Measurements from ENCODE around the gene KCNK1. TPM values are rescaled to one million over a fixed set of nuclear protein-coding genes. Genes with fewer than 3 reads are reported as not detected.
"Not testable (repeated sequence)": the region's sequence is repeated elsewhere in the genome, so short reads cannot be mapped to it uniquely, and the experiment has no call there.

KCNK1 gene
- polyA plus RNA-seq, 1 experiment: 0.66 TPM

GRCh38 chr1:233668725-233669294 lies 54.9 kb downstream of the KCNK1 start:
- DNase-seq (ENCODE audit: low read depth, low spot score): no peak
- Histone ChIP-seq H3K9me3 (ENCODE audit: control insufficient read depth, insufficient read depth, low read length) (peaks cover 15% of the 10 kb centered on the region), H3K4me3 (ENCODE audit: low read depth, low read length) (no peak overlapping the region), H3K27me3 (ENCODE audit: control insufficient read depth, insufficient read depth, low read length) (no peaks in the 10 kb centered on the region), H3K27ac (ENCODE audit: low read depth, low read length) (no peak overlapping the region)
- TF ChIP-seq CTCF (IDR thresholded peaks at IDR 0.05; ENCODE audit: low read depth, low read length): no peak
- ChIA-PET POLR2A (no interaction called here), CTCF (interaction anchor here (0.7 kb wide), 1 partner anchor 132 kb away, joined by 3 read pairs; no protein-coding TSS in a partner anchor)

- H3K27ac ChIP-seq (ENCODE audit: low read depth, low read length); H3K4me3 ChIP-seq (ENCODE audit: low read depth, low read length); H3K9me3 ChIP-seq (ENCODE audit: control insufficient read depth, insufficient read depth, low read length); POLR2A ChIA-PET; DNase-seq (ENCODE audit: low read depth, low spot score); CTCF ChIA-PET; H3K27me3 ChIP-seq (ENCODE audit: control insufficient read depth, insufficient read depth, low read length): not testable (repeated sequence)
Observed at GRCh38 chr1:233670363-233670762, 56.5 kb downstream of the KCNK1 start.

GRCh38 chr1:233671286-233671685 lies 57.4 kb downstream of the KCNK1 start:
- Histone ChIP-seq H3K27ac (ENCODE audit: low read depth, low read length) (no peak overlapping the region), H3K9me3 (ENCODE audit: control insufficient read depth, insufficient read depth, low read length) (peaks cover 9% of the 10 kb centered on the region), H3K27me3 (ENCODE audit: control insufficient read depth, insufficient read depth, low read length) (no peaks in the 10 kb centered on the region), H3K4me3 (ENCODE audit: low read depth, low read length) (no peak overlapping the region)
- ChIA-PET POLR2A (no interaction called here), CTCF (no interaction called here)
- no peak for TF ChIP-seq CTCF (IDR thresholded peaks at IDR 0.05; ENCODE audit: low read depth, low read length)
- DNase-seq (ENCODE audit: low read depth, low spot score): no peak

- ChIA-PET POLR2A (no interaction called here), CTCF (no interaction called here)
- no peak for TF ChIP-seq CTCF (IDR thresholded peaks at IDR 0.05; ENCODE audit: low read depth, low read length)
- H3K4me3 ChIP-seq (ENCODE audit: low read depth, low read length): no peak overlapping the region
- H3K27me3 ChIP-seq (ENCODE audit: control insufficient read depth, insufficient read depth, low read length): no peaks in the 10 kb centered on the region
- no peak overlapping the region for H3K27ac ChIP-seq (ENCODE audit: low read depth, low read length)
- no peak for DNase-seq (ENCODE audit: low read depth, low spot score)
- peaks cover 2% of the 10 kb centered on the region; the same call in 1 of the 2 replicates for H3K9me3 ChIP-seq (ENCODE audit: control insufficient read depth, insufficient read depth, low read length)
Observed at GRCh38 chr1:233672732-233673131, 58.8 kb downstream of the KCNK1 start.

- ChIA-PET CTCF (no interaction called here), POLR2A (no interaction called here)
- no peaks in the 10 kb centered on the region for H3K27me3 ChIP-seq (ENCODE audit: control insufficient read depth, insufficient read depth, low read length)
- peaks cover 6% of the 10 kb centered on the region; the same call in 1 of the 2 replicates for H3K9me3 ChIP-seq (ENCODE audit: control insufficient read depth, insufficient read depth, low read length)
- no peak for TF ChIP-seq CTCF (IDR thresholded peaks at IDR 0.05; ENCODE audit: low read depth, low read length)
- H3K4me3 ChIP-seq (ENCODE audit: low read depth, low read length): no peak overlapping the region
- DNase-seq (ENCODE audit: low read depth, low spot score): no peak
- no peak overlapping the region for H3K27ac ChIP-seq (ENCODE audit: low read depth, low read length)
Observed at GRCh38 chr1:233673261-233673946, 59.5 kb downstream of the KCNK1 start.

All from AG04450 (cell line).